Measurements from ENCODE around the gene TMEM184C. TPM values are rescaled to one million over a fixed set of nuclear protein-coding genes. Genes with fewer than 3 reads are reported as not detected.

The TMEM184C gene
- total RNA-seq, 1 experiment from 2014 or later, result 23.3 TPM

DNA sequence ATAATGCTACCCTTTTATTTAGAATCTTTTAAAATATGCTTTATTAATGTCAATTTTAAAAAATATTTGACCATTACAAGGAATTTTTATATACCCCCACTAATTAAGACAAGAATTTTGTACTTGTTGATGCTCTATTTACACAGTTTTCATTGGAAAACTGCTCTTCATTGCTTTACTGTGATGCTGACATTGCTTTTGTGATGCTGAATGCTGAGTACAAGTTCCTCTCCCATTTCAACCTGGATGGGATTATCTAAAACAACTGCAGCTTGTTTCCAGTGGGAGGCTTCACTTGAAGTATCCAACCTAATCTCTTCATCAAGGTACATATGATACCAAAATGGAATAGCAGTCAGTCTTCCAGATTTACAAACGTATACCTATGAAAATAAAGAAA lies 21.2 kb downstream of the TMEM184C start:
- H3K36me3 Mint-ChIP-seq (ENCODE audit: insufficient read depth, unreplicated experiment), result peaks cover 9% of the 10 kb centered on the region
- TF ChIP-seq, protein P1, sequence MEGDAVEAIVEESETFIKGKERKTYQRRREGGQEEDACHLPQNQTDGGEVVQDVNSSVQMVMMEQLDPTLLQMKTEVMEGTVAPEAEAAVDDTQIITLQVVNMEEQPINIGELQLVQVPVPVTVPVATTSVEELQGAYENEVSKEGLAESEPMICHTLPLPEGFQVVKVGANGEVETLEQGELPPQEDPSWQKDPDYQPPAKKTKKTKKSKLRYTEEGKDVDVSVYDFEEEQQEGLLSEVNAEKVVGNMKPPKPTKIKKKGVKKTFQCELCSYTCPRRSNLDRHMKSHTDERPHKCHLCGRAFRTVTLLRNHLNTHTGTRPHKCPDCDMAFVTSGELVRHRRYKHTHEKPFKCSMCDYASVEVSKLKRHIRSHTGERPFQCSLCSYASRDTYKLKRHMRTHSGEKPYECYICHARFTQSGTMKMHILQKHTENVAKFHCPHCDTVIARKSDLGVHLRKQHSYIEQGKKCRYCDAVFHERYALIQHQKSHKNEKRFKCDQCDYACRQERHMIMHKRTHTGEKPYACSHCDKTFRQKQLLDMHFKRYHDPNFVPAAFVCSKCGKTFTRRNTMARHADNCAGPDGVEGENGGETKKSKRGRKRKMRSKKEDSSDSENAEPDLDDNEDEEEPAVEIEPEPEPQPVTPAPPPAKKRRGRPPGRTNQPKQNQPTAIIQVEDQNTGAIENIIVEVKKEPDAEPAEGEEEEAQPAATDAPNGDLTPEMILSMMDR (IDR thresholded peaks at IDR 0.05; ENCODE audit: unreplicated experiment), result no peak
- no peaks in the 10 kb centered on the region for H3K27me3 Mint-ChIP-seq (ENCODE audit: unreplicated experiment)
- H3K27ac Mint-ChIP-seq (ENCODE audit: unreplicated experiment), result no peak overlapping the region
- DNase-seq, result no peak
- H3K9me3 Mint-ChIP-seq (ENCODE audit: low read depth, unreplicated experiment), result peaks cover 3% of the 10 kb centered on the region
- CTCF ChIA-PET, result interaction anchor here (0.7 kb wide), 1 partner anchor 696 kb away, joined by 9 read pairs; no protein-coding TSS in a partner anchor
- intact Hi-C loops (cut with micrococcal nuclease; ENCODE audit: unreplicated experiment), result no loop called here
- no peaks in the 10 kb centered on the region for H3K4me1 Mint-ChIP-seq (ENCODE audit: low read depth, unreplicated experiment)
- H3K4me3 Mint-ChIP-seq (ENCODE audit: low read depth, unreplicated experiment), result no peak overlapping the region
- BruUV-seq (replicated peaks), result no TSS peak

DNA sequence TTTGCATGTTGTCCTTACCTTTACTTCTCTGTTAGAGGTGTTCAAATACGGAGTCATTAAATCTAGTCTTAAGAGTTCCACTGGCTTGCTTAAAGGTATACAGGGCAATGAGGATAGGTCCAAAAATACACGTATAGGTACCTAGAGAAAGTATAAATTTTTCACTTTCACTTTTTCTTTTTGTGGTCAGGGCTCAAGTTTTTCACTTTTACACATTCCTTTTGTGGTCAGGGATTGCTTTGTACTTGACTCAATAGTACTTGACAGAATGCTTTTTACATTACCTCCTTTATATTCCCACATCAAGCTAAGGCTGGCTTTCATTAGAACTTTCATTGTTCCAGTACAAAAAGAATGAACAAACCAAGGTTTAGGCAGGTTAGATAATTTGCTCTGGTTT lies 21.7 kb downstream of the TMEM184C start:
- Mint-ChIP-seq H3K27ac (ENCODE audit: unreplicated experiment) (no peak overlapping the region), H3K4me1 (ENCODE audit: low read depth, unreplicated experiment) (no peaks in the 10 kb centered on the region), H3K36me3 (ENCODE audit: insufficient read depth, unreplicated experiment) (peaks cover 8% of the 10 kb centered on the region), H3K9me3 (ENCODE audit: low read depth, unreplicated experiment) (peaks cover 3% of the 10 kb centered on the region), H3K4me3 (ENCODE audit: low read depth, unreplicated experiment) (no peak overlapping the region), H3K27me3 (ENCODE audit: unreplicated experiment) (no peaks in the 10 kb centered on the region)
- no TSS peak for BruUV-seq (replicated peaks)
- TF ChIP-seq, protein P1 (IDR thresholded peaks at IDR 0.05; ENCODE audit: unreplicated experiment), result no peak
- CTCF ChIA-PET, result no interaction called here
- DNase-seq, result no peak
- intact Hi-C loops (cut with micrococcal nuclease; ENCODE audit: unreplicated experiment), result no loop called here

DNA sequence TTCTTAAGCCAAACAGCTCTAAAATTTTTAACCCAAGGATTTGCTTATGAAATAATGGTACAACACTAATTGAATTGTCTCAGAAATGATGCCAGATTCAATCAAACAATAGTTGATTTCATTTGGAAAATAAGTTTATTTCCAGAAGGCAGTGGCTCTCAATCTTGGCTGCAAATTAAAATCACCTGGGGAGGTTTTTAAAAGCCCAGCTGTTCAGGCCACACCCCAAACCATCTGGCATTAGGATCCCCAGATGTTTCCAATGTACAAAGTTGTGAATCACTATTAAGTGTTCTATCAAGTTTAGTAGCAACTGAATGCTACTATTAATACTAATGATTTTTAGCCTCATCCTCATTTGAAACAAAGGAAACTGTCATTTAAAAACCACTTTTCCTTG lies 22.2 kb downstream of the TMEM184C start:
- H3K4me1 Mint-ChIP-seq (ENCODE audit: low read depth, unreplicated experiment), result no peaks in the 10 kb centered on the region
- no peak overlapping the region for H3K4me3 Mint-ChIP-seq (ENCODE audit: low read depth, unreplicated experiment)
- no peaks in the 10 kb centered on the region for H3K27me3 Mint-ChIP-seq (ENCODE audit: unreplicated experiment)
- TF ChIP-seq, protein P1 (IDR thresholded peaks at IDR 0.05; ENCODE audit: unreplicated experiment), result no peak
- peaks cover 8% of the 10 kb centered on the region for H3K36me3 Mint-ChIP-seq (ENCODE audit: insufficient read depth, unreplicated experiment)
- intact Hi-C loops (cut with micrococcal nuclease; ENCODE audit: unreplicated experiment), result no loop called here
- CTCF ChIA-PET, result no interaction called here
- DNase-seq, result no peak
- peaks cover 3% of the 10 kb centered on the region for H3K9me3 Mint-ChIP-seq (ENCODE audit: low read depth, unreplicated experiment)
- no TSS peak for BruUV-seq (replicated peaks)
- no peak overlapping the region for H3K27ac Mint-ChIP-seq (ENCODE audit: unreplicated experiment)

DNA sequence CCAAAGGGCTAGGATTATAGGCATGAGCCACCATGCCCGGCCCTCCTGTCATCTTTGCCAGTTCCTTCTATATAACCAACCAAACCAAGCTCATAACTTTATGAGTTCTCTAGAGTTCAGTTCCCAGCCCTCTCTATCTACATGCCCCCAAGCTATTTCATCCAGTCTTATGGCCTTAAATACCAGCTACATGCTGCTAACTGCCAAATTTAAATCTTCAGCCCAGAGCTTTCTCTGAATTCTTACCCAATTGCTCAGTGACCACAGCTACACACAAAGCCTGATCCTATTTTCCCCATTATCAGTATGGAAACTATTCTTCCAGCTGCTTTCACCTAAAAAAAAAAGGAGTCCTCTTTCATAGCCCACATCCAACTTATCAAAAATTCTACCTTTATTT lies 23.1 kb downstream of the TMEM184C start:
- Mint-ChIP-seq H3K4me3 (ENCODE audit: low read depth, unreplicated experiment) (no peak overlapping the region), H3K9me3 (ENCODE audit: low read depth, unreplicated experiment) (peaks cover 3% of the 10 kb centered on the region), H3K4me1 (ENCODE audit: low read depth, unreplicated experiment) (no peaks in the 10 kb centered on the region), H3K36me3 (ENCODE audit: insufficient read depth, unreplicated experiment) (peaks cover 8% of the 10 kb centered on the region), H3K27me3 (ENCODE audit: unreplicated experiment) (no peaks in the 10 kb centered on the region), H3K27ac (ENCODE audit: unreplicated experiment) (peak overlapping the region; percentile 34)
- CTCF ChIA-PET, result no interaction called here
- DNase-seq, result no peak
- intact Hi-C loops (cut with micrococcal nuclease; ENCODE audit: unreplicated experiment), result no loop called here
- no TSS peak for BruUV-seq (replicated peaks)
- TF ChIP-seq, protein P1 (IDR thresholded peaks at IDR 0.05; ENCODE audit: unreplicated experiment), result no peak

All from Calu3 (cell line).